Ishikawa (cell line): Measurements from ENCODE around the gene CETN3.

Source experiments
- EGR1 ChIP-seq: IDR thresholded peaks from 2 replicates; pipeline ENCODE4 v1.6.1; 2012
- EP300 ChIP-seq: IDR thresholded peaks from 2 replicates; pipeline ENCODE4 v1.6.1; 2012; ENCODE audit warnings: borderline replicate concordance
- TAF1 ChIP-seq: IDR thresholded peaks from 2 replicates; pipeline ENCODE4 v1.6.1; 2012; ENCODE audit warnings: low read depth, mild to moderate bottlenecking
- TEAD4 ChIP-seq: IDR thresholded peaks from 2 replicates; pipeline ENCODE4 v1.6.1; 2012
- YY1 ChIP-seq: IDR thresholded peaks from 2 replicates; pipeline ENCODE4 v1.6.1; 2012; ENCODE audit warnings: low read depth
- TF ChIP-seq, protein P1 (sequence below): IDR thresholded peaks from 2 replicates; pipeline ENCODE4 v1.6.1; 2012

DNA sequence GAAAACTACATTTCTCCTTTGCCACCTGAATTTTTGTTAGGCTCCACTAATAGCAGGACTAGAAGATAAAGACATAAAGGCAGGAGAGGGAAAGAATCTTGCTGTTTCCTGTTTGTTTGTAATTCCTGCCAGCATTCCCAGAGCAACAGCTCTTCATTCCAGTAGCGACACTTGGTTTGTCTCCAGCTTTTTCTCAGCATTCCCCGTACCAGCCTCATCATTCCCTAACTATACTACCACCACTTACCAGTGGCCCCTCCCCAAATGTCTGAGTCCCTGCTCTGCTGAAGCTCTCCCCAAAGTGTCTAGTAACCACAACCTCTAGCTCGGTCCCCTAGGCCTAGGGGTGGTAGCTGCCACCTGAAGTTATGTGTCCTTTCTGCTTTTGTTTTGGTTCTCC lies 18.6 kb downstream of the CETN3 start:
- TF ChIP-seq TEAD4 (no peak), EGR1 (no peak), YY1 (no peak), TAF1 (no peak), EP300 (no peak)
- TF ChIP-seq, protein P1, sequence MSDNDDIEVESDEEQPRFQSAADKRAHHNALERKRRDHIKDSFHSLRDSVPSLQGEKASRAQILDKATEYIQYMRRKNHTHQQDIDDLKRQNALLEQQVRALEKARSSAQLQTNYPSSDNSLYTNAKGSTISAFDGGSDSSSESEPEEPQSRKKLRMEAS: no peak
